Left lobe of liver (tissue), 2 donors: ENCODE measurements around the gene IQUB. TPM values are rescaled to one million over a fixed set of nuclear protein-coding genes. Genes with fewer than 3 reads are reported as not detected.
"Not testable (repeated sequence)": the region's sequence is repeated elsewhere in the genome, so short reads cannot be mapped to it uniquely, and the experiment has no call there.

Experiments
- ATAC-seq: fragments of 200-7000 bp; cut with Tn5 transposase; one replicate; pipeline ENCODE4 v1.9.1; 2020; ENCODE audit warnings: mild to moderate bottlenecking, moderate library complexity
- DNase-seq: peaks from one replicate; pipeline ENCODE4 v3.0.0-alpha.2; 2020; ENCODE audit warnings: low spot score
- total RNA-seq: library from RNA; stranded (reverse); gene quantifications from one replicate; pipeline ENCODE4 v1.2.1, GENCODE V29; 2021
- donor health status: DM: no; HTN: no; CAD: no; lungs with moderate emphysema.
- donor health status: DM: no; HTN: yes; CAD: no.

IQUB gene
- total RNA-seq, result 0.15 TPM

- peak; percentile 94 for ATAC-seq
- DNase-seq, result peak; percentile 97
These were observed at the start of gene IQUB for GRCh38 chr7:123534383-123535260. Gene IQUB (minus strand): TSS chr7:123534595. CDS start chr7:123512340, 22,255 bp downstream.

GRCh38 chr7:123583821-123584220 lies 49.4 kb upstream of the IQUB start:
- ATAC-seq (no peak), DNase-seq (no peak)

GRCh38 chr7:123581162-123581459 lies 46.7 kb upstream of the IQUB start:
- ATAC-seq, result peak; percentile 53
- no peak for DNase-seq

- DNase-seq (no peak), ATAC-seq (peak; percentile 99)
These were observed 46.2 kb upstream of the IQUB start for GRCh38 chr7:123580406-123581161.

- DNase-seq (no peak), ATAC-seq (no peak)
These were observed 45.0 kb upstream of the IQUB start for GRCh38 chr7:123579416-123579815.

- DNase-seq (no peak), ATAC-seq (no peak)
These were observed 39.6 kb upstream of the IQUB start for GRCh38 chr7:123573896-123574467.

- no peak for ATAC-seq
- no peak for DNase-seq
These were observed 38.9 kb upstream of the IQUB start for GRCh38 chr7:123573341-123573740.

- ATAC-seq (no peak), DNase-seq (no peak)
These were observed 37.3 kb upstream of the IQUB start for GRCh38 chr7:123571684-123572083.

GRCh38 chr7:123571187-123571586 lies 36.8 kb upstream of the IQUB start:
- DNase-seq, result no peak
- ATAC-seq, result no peak

GRCh38 chr7:123570390-123571182 lies 36.2 kb upstream of the IQUB start:
- no peak for DNase-seq
- no peak for ATAC-seq

GRCh38 chr7:123569352-123570010 lies 35.1 kb upstream of the IQUB start:
- DNase-seq, result no peak
- no peak for ATAC-seq

GRCh38 chr7:123562121-123562520 lies 27.7 kb upstream of the IQUB start:
- ATAC-seq (no peak), DNase-seq (no peak)

- no peak for DNase-seq
- ATAC-seq, result no peak
These were observed 24.0 kb upstream of the IQUB start for GRCh38 chr7:123558289-123558874.

- ATAC-seq (peak; percentile 100), DNase-seq (peak; percentile 97)
These were observed 23.2 kb upstream of the IQUB start, which contains the start of gene NDUFA5 for GRCh38 chr7:123557398-123558288. Gene NDUFA5 (minus strand): TSS chr7:123557818. CDS start chr7:123557795, 23 bp downstream.

- ATAC-seq (peak; percentile 40), DNase-seq (no peak)
These were observed 22.6 kb upstream of the IQUB start for GRCh38 chr7:123557016-123557397.

GRCh38 chr7:123555484-123555883 lies 21.1 kb upstream of the IQUB start:
- ATAC-seq (no peak), DNase-seq (no peak)

GRCh38 chr7:123553159-123553558 lies 18.8 kb upstream of the IQUB start:
- ATAC-seq (no peak), DNase-seq (no peak)

GRCh38 chr7:123552641-123553040 lies 18.2 kb upstream of the IQUB start:
- ATAC-seq, result no peak
- no peak for DNase-seq

- ATAC-seq, result not testable (repeated sequence)
These were observed 17.7 kb upstream of the IQUB start for GRCh38 chr7:123552134-123552533.

More at GRCh38 chr7:123552134-123552533, 17.7 kb upstream of the IQUB start:
- not testable (repeated sequence) for DNase-seq
